Mesendoderm (in vitro differentiated cells): ENCODE data around the gene ZNF423.

Experiments
- DNase-seq: peaks from one replicate; pipeline ENCODE4 v3.0.0; 2013
- H2AK5ac ChIP-seq: 2 replicates; pipeline ENCODE4 v1.6.1; 2013; ENCODE audit warnings: low read length, inconsistent platforms
- H2BK120ac ChIP-seq: 2 replicates; pipeline ENCODE4 v1.6.1; 2013; ENCODE audit warnings: low read depth, mild to moderate bottlenecking, low read length, moderate library complexity, mixed read lengths
- H2BK15ac ChIP-seq: replicated peaks from 2 replicates; pipeline ENCODE4 v1.6.1; 2013; ENCODE audit warnings: low read depth, mild to moderate bottlenecking, moderate library complexity
- H2BK5ac ChIP-seq: 2 replicates; pipeline ENCODE4 v1.6.1; 2013; ENCODE audit warnings: low read length, inconsistent platforms
- H3K18ac ChIP-seq: 2 replicates; pipeline ENCODE4 v1.6.1; 2013; ENCODE audit warnings: mild to moderate bottlenecking, low read length, mixed read lengths
- H3K23ac ChIP-seq: one replicate; pipeline ENCODE4 v1.6.1; 2013; ENCODE audit warnings: low read length
- H3K27ac ChIP-seq: 2 replicates; pipeline ENCODE4 v1.5.1; 2013; ENCODE audit warnings: low read depth, mild to moderate bottlenecking, inconsistent platforms, low read length, moderate library complexity
- H3K27me3 ChIP-seq: 2 replicates; pipeline ENCODE4 v1.6.1; 2013; ENCODE audit warnings: low read length, control low read depth, mild to moderate bottlenecking, inconsistent platforms; ENCODE audit not compliant: insufficient read depth, poor library complexity
- H3K36me3 ChIP-seq: 2 replicates; pipeline ENCODE4 v1.6.1; 2013; ENCODE audit warnings: low read length, inconsistent platforms; ENCODE audit not compliant: control insufficient read depth, insufficient read depth
- H3K4ac ChIP-seq: one replicate; pipeline ENCODE4 v1.6.1; 2013; ENCODE audit warnings: low read depth, mild to moderate bottlenecking, low read length, moderate library complexity
- H3K4me1 ChIP-seq: 2 replicates; pipeline ENCODE4 v1.6.1; 2013; ENCODE audit warnings: low read depth, low read length, inconsistent platforms; ENCODE audit not compliant: control insufficient read depth
- H3K4me2 ChIP-seq: 2 replicates; pipeline ENCODE4 v1.6.1; 2013; ENCODE audit warnings: low read length
- H3K4me3 ChIP-seq: 2 replicates; pipeline ENCODE4 v1.5.1; 2013; ENCODE audit warnings: mild to moderate bottlenecking, low read length
- H3K56ac ChIP-seq: one replicate; pipeline ENCODE4 v1.6.1; 2013; ENCODE audit warnings: low read length
- H3K79me1 ChIP-seq: 2 replicates; pipeline ENCODE4 v1.6.1; 2013; ENCODE audit warnings: low read length, inconsistent platforms
- H3K79me2 ChIP-seq: 2 replicates; pipeline ENCODE4 v1.6.1; 2013; ENCODE audit warnings: mild to moderate bottlenecking, low read length; ENCODE audit not compliant: control insufficient read depth, insufficient read depth
- H3K9ac ChIP-seq: 2 replicates; pipeline ENCODE4 v1.6.1; 2013; ENCODE audit warnings: low read length, inconsistent platforms
- H4K5ac ChIP-seq: one replicate; pipeline ENCODE4 v1.6.1; 2013; ENCODE audit warnings: low read length
- H4K8ac ChIP-seq: one replicate; pipeline ENCODE4 v1.6.1; 2013; ENCODE audit warnings: low read depth, mild to moderate bottlenecking, control low read depth, low read length, moderate library complexity
- WGBS: extraction: QIAGEN DNeasy Blood & Tissue Kit; methylation state at CpG from one replicate; pipeline ENCODE4 v1.1.7; 2013; ENCODE audit warnings: low lambda C conversion rate, missing lambda C conversion rate; ENCODE audit not compliant: insufficient coverage; ENCODE audit errors: extremely low coverage; 5-methylcytosine and 5-hydroxymethylcytosine counted together

ZNF423 gene

DNA sequence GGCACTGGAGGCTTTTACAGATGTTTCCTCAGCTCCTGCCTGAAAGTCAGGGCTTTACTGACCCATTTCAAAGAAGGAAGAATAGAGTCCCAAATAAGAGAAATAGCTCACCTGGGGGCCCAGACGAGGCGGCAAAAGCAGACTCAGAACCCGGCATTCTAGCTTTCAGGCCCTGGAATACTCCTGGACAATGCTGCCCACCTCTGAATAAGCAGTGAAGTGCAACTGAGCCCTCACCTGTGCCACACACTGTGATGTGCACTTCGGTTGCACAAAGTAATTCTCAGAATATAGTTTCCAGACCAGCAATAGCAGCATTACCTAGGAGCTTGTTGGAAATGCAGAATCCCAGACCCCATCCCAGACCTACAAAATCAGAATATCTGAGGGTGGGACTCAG is 54.6 kb downstream of the ZNF423 start:
- Histone ChIP-seq H2BK15ac (no peak overlapping the region), H3K9ac (no peak overlapping the region), H3K23ac (no peak overlapping the region), H3K4ac (no peak overlapping the region), H2BK5ac (no peak overlapping the region), H3K36me3 (no peaks in the 10 kb centered on the region), H2BK120ac (no peak overlapping the region), H3K27me3 (no peaks in the 10 kb centered on the region), H3K56ac (no peak overlapping the region), H4K8ac (no peak overlapping the region), H3K4me3 (no peak overlapping the region), H3K79me1 (peaks cover 11% of the 10 kb centered on the region), H3K79me2 (peaks cover 3% of the 10 kb centered on the region), H3K4me1 (peaks cover 2% of the 10 kb centered on the region), H2AK5ac (no peak overlapping the region), H3K4me2 (no peak overlapping the region), H3K18ac (no peak overlapping the region), H3K27ac (no peak overlapping the region), H4K5ac (no peak overlapping the region)
- no peak for DNase-seq
- no CpG with 5 or more reads among the region's 4 CpGs for WGBS

DNA sequence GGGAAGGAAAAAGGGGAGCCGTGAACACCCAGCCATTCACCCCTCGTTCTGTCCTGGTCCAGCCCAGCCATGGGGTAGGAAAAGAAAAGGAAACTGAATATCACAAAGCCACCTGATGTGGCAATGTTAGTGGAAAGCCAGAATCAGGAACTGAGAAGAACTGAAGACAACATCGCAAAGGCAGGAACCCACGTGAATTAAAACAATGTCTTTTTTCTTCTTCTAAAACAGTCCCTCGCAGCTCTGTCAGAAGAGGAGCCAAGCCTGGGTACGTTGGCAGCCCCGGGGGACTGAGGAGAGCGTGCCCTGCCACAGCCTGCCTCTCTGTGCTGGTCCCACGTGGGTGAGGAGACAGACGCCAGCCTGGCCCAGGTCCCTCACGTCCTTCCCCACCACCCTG is 55.0 kb downstream of the ZNF423 start:
- no peak for DNase-seq
- Histone ChIP-seq H3K4me2 (no peak overlapping the region), H3K9ac (no peak overlapping the region), H3K79me2 (peaks cover 3% of the 10 kb centered on the region), H4K5ac (no peak overlapping the region), H2AK5ac (no peak overlapping the region), H3K18ac (no peak overlapping the region), H3K4ac (no peak overlapping the region), H3K4me3 (no peak overlapping the region), H4K8ac (no peak overlapping the region), H2BK15ac (no peak overlapping the region), H3K27ac (no peak overlapping the region), H2BK5ac (no peak overlapping the region), H3K56ac (no peak overlapping the region), H3K79me1 (peaks cover 11% of the 10 kb centered on the region), H3K36me3 (no peaks in the 10 kb centered on the region), H2BK120ac (no peak overlapping the region), H3K23ac (no peak overlapping the region), H3K27me3 (no peaks in the 10 kb centered on the region), H3K4me1 (peaks cover 2% of the 10 kb centered on the region)
- WGBS = no CpG with 5 or more reads among the region's 11 CpGs

DNA sequence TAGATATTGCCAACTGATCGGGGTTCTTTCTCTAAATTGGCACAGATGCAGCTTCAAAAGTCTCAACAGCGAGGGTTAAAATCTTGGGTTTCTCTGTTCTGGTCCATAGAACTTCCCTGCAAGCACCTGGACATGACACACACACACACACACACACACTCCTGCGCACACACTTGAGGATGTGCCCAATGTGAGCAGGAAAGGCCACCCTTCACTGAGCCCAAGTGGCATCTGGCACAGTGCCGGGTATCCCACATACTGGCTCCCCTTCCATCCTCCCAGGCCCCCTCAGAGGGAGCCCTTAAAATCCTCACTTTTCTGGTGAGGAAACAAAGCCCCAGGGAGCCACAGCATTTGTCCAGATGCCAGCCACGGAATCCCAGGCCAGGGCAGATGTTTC is 55.5 kb downstream of the ZNF423 start:
- no peak overlapping the region for H3K27ac ChIP-seq
- H3K9ac ChIP-seq = no peak overlapping the region
- peaks cover 11% of the 10 kb centered on the region for H3K79me1 ChIP-seq
- H3K4me3 ChIP-seq = no peak overlapping the region
- H3K4ac ChIP-seq = no peak overlapping the region
- H3K79me2 ChIP-seq = peaks cover 3% of the 10 kb centered on the region
- no peaks in the 10 kb centered on the region for H3K27me3 ChIP-seq
- H4K8ac ChIP-seq = no peak overlapping the region
- H3K23ac ChIP-seq = no peak overlapping the region
- no peak for DNase-seq
- no peak overlapping the region for H2BK5ac ChIP-seq
- H2BK15ac ChIP-seq = no peak overlapping the region
- H3K56ac ChIP-seq = no peak overlapping the region
- H4K5ac ChIP-seq = no peak overlapping the region
- H3K36me3 ChIP-seq = no peaks in the 10 kb centered on the region
- H3K4me1 ChIP-seq = peaks cover 2% of the 10 kb centered on the region
- no peak overlapping the region for H3K18ac ChIP-seq
- H2AK5ac ChIP-seq = no peak overlapping the region
- H3K4me2 ChIP-seq = no peak overlapping the region
- no peak overlapping the region for H2BK120ac ChIP-seq
- no CpG with 5 or more reads among the region's 5 CpGs for WGBS

DNA sequence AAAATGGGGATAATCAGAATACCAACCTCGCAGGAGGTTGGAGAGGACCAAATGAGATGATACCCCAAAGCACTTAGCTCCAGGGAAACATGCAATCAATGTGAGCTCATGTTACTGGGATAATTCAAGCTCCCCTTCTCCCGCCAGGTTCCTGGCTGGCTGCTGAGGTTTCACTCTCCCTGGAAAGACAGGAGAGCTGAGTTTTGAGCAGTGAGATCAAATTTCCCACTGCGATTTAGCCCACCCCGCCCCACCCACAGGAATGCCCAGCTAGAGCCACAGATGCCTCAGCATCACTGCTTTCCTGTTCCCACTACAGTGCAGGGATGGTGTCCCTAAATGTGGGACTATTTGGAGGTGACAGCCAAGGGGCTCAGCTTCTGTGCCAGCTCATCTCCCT is 56.7 kb downstream of the ZNF423 start:
- Histone ChIP-seq H2BK15ac (no peak overlapping the region), H2BK120ac (no peak overlapping the region), H3K36me3 (no peaks in the 10 kb centered on the region), H3K9ac (no peak overlapping the region), H3K56ac (no peak overlapping the region), H3K4me2 (no peak overlapping the region), H3K79me2 (peaks cover 5% of the 10 kb centered on the region), H3K27me3 (no peaks in the 10 kb centered on the region), H2BK5ac (no peak overlapping the region), H3K4ac (no peak overlapping the region), H3K79me1 (peaks cover 14% of the 10 kb centered on the region), H4K8ac (no peak overlapping the region), H3K4me3 (no peak overlapping the region), H3K23ac (peak overlapping the region; percentile 85), H3K27ac (no peak overlapping the region), H3K18ac (no peak overlapping the region), H4K5ac (no peak overlapping the region), H3K4me1 (peaks cover 2% of the 10 kb centered on the region), H2AK5ac (no peak overlapping the region)
- peak; percentile 64 for DNase-seq
- no CpG with 5 or more reads among the region's 4 CpGs for WGBS

DNA sequence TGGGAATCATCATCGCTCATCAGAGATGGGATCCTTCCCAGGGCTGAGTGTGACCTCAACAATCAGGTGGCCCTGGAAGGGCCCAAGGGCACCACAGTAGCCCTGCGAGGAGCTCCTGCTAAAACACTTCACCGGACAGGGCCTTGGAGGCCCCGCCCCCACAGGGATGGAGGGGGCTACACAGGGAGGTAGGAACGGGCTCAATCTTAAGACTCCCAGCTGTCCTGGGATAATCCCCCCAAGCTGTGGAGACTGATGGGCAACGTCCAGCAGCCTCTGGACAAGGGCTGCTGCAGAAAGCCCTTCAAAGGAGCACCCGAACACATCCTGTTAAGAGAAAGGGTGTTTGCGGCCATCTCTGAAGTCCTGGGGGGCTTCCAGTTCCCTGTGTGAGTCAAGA is 60.4 kb downstream of the ZNF423 start:
- Histone ChIP-seq H3K36me3 (no peaks in the 10 kb centered on the region), H3K79me2 (peaks cover 7% of the 10 kb centered on the region), H3K9ac (no peak overlapping the region), H2BK15ac (no peak overlapping the region), H3K56ac (no peak overlapping the region), H4K8ac (no peak overlapping the region), H2BK120ac (no peak overlapping the region), H3K27ac (no peak overlapping the region), H3K79me1 (peaks cover 16% of the 10 kb centered on the region), H3K4ac (no peak overlapping the region), H3K4me2 (no peak overlapping the region), H3K4me3 (no peak overlapping the region), H4K5ac (no peak overlapping the region), H3K27me3 (no peaks in the 10 kb centered on the region), H2AK5ac (no peak overlapping the region), H3K18ac (no peak overlapping the region), H3K23ac (no peak overlapping the region), H2BK5ac (no peak overlapping the region), H3K4me1 (peaks cover 2% of the 10 kb centered on the region)
- WGBS = no CpG with 5 or more reads among the region's 8 CpGs
- no peak for DNase-seq

DNA sequence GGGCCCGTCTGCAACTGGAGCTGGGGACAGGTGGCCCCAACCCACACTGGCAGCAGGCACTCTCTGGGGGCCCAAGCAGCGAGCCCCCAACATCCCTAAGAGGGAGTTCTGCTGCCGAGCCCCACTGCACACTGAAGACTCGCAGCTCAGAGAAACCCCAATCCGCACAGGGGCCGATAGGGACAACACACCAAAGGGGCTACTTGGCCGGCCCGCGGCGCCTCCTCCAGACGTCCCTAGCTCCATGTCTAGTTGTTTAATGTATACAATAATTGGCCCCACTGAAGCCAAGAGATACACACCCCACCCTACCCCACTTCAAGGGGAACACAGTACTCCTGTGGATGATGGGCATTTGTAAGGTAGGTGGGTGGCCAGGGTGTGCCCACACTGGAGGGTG is 62.7 kb downstream of the ZNF423 start:
- Histone ChIP-seq H3K4me2 (no peak overlapping the region), H2BK5ac (no peak overlapping the region), H2AK5ac (no peak overlapping the region), H4K5ac (no peak overlapping the region), H3K4ac (no peak overlapping the region), H3K36me3 (no peaks in the 10 kb centered on the region), H3K4me3 (no peak overlapping the region), H3K9ac (no peak overlapping the region), H3K4me1 (no peaks in the 10 kb centered on the region), H3K79me2 (peaks cover 9% of the 10 kb centered on the region), H4K8ac (no peak overlapping the region), H3K27me3 (no peaks in the 10 kb centered on the region), H3K23ac (no peak overlapping the region), H3K18ac (no peak overlapping the region), H2BK15ac (no peak overlapping the region), H3K79me1 (peaks cover 23% of the 10 kb centered on the region), H3K56ac (no peak overlapping the region), H3K27ac (no peak overlapping the region), H2BK120ac (no peak overlapping the region)
- DNase-seq = no peak
- no CpG with 5 or more reads among the region's 11 CpGs for WGBS
